ENCODE results near the gene LDLR. TPM values are rescaled to one million over a fixed set of nuclear protein-coding genes. Genes with fewer than 3 reads are reported as not detected.
"Not testable (repeated sequence)": the region's sequence is repeated elsewhere in the genome, so short reads cannot be mapped to it uniquely, and the experiment has no call there.

The LDLR gene
- total and polyA plus RNA-seq, 8 donors: 8.9 to 43.4 (median 26.5) TPM

DNA sequence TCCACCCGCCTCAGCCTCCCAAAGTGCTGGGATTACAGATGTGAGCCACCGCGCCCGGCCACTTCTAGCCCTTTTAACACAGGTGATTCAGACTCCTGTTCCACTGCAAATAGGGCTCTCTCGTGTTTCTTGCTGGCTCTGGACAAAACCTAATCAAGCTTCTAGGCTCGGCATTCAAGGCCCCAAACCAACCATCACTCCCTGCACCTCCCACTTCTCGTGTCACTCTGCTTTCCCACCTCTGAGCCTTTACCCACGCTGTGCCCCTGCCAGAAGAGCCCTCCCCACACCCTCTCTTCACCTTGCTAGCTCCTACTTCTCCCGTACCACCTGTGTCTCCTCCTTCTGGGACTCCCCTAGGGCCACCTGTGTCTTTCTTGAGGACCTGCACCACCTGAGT is 88.3 kb downstream of the LDLR start:
- H3K27ac ChIP-seq: no peak overlapping the region
- no peaks in the 10 kb centered on the region for H3K4me1 ChIP-seq
- peaks cover 0 to 29% (median 3%) of the 10 kb centered on the region in 3 donors for H3K36me3 ChIP-seq
- intact Hi-C loops (cut with DNase I): no loop called here
- no peak for DNase-seq
- H3K27me3 ChIP-seq: no peaks in the 10 kb centered on the region
- 94 to 95% methylated on average over 9 of the region's 9 CpGs for WGBS, 2 donors
- no peak for FAIRE-seq
- ATAC-seq: no peak
- H3K4me3 ChIP-seq: no peak overlapping the region
- H3K9me3 ChIP-seq: no peaks in the 10 kb centered on the region
- TF ChIP-seq, protein P1, sequence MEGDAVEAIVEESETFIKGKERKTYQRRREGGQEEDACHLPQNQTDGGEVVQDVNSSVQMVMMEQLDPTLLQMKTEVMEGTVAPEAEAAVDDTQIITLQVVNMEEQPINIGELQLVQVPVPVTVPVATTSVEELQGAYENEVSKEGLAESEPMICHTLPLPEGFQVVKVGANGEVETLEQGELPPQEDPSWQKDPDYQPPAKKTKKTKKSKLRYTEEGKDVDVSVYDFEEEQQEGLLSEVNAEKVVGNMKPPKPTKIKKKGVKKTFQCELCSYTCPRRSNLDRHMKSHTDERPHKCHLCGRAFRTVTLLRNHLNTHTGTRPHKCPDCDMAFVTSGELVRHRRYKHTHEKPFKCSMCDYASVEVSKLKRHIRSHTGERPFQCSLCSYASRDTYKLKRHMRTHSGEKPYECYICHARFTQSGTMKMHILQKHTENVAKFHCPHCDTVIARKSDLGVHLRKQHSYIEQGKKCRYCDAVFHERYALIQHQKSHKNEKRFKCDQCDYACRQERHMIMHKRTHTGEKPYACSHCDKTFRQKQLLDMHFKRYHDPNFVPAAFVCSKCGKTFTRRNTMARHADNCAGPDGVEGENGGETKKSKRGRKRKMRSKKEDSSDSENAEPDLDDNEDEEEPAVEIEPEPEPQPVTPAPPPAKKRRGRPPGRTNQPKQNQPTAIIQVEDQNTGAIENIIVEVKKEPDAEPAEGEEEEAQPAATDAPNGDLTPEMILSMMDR (IDR thresholded peaks at IDR 0.05): no peak

DNA sequence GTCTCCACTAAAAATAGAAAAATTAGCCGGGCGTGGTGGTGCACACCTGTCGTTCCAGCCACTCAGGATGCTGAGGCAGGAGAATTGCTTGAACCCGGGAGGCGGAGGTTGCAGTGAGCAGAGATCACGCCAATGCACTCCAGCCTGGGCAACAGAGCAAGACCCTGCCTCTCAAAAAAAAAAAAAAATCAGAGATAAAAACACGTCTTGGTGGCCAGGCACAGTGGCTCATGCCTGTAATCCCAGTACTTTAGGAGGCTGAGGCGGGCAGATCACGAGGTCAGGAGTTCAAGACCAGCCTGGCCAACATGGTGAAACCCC is 89.8 kb downstream of the LDLR start:
- ATAC-seq; H3K4me3 ChIP-seq; H3K27me3 ChIP-seq; H3K9me3 ChIP-seq; H3K27ac ChIP-seq; FAIRE-seq; intact Hi-C loops (cut with DNase I); H3K4me1 ChIP-seq; DNase-seq: not testable (repeated sequence)
- peaks cover 0 to 14% (median 3%) of the 10 kb centered on the region in 3 donors for H3K36me3 ChIP-seq
- whole genome bisulfite sequencing, 2 donors: 93 to 96% methylated on average over 9 of the region's 9 CpGs

DNA sequence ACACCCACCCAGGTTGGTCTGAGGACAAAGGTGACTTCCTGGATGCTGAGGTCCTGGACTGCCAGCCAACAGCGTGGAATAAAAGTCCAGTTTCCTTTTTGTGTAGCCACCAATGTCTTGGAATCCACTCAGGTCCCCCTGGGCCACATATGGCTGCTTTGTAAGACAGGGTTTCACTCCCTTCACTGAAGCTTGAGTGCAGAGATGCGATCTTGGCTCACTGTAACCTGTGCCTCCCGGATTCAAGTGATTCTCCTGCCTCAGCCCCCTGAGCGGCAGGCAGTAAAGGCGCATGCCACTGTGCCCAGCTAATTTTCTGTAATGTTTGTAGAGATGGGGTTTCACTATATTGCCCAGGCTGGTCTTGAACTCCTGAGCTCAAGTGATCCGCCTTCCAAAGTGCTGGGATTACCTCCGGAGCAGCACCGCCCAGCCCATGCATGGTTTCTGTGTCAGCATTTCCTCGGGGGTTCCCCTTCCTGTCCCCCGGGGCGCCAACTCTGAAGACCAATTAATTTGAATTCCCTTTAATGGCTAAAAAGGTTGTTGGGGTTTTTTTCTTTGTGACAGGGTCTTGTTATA is 90.5 kb downstream of the LDLR start:
- peaks cover 0 to 4% (median 0%) of the 10 kb centered on the region in 3 donors for H3K4me1 ChIP-seq
- no peak overlapping the region for H3K4me3 ChIP-seq
- H3K27ac ChIP-seq: no peak overlapping the region
- 84 to 89% methylated on average over 11 of the region's 11 CpGs for WGBS, 2 donors
- peaks cover 0 to 7% (median 3%) of the 10 kb centered on the region in 3 donors for H3K36me3 ChIP-seq
- ATAC-seq: peak in 1 of 4 donors; percentile 10
- no peaks in the 10 kb centered on the region for H3K27me3 ChIP-seq
- intact Hi-C loops (cut with DNase I): no loop called here
- FAIRE-seq: no peak
- no peak for DNase-seq
- TF ChIP-seq, protein P1 (IDR thresholded peaks at IDR 0.05): no peak
- H3K9me3 ChIP-seq: no peaks in the 10 kb centered on the region

DNA sequence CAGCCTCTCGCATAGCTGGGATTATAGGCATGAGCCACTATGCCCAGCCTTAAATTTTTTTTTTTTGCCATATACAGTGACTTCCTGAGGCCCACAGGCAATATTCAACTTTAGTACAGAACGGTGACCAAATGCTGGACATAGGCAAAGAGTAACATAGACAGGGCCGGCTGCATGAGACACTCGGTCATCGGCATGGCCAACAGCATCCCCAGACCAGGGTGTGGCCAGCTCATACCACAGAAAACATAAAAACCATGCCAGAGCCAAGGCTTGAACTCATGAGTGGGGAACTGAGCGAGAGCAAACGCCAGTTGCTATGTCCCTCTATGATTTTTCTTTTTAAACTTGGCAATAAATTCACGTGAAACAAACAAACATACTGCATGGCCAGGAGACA is 91.1 kb downstream of the LDLR start:
- no peaks in the 10 kb centered on the region for H3K27me3 ChIP-seq
- 83 to 89% methylated on average over 8 of the region's 8 CpGs for WGBS, 2 donors
- DNase-seq (no peak), FAIRE-seq (no peak), ATAC-seq (no peak)
- TF ChIP-seq, protein P1 (IDR thresholded peaks at IDR 0.05): no peak
- intact Hi-C loops (cut with DNase I): no loop called here
- no peak overlapping the region for H3K27ac ChIP-seq
- H3K9me3 ChIP-seq: no peaks in the 10 kb centered on the region
- H3K4me3 ChIP-seq: no peak overlapping the region
- peaks cover 0 to 7% (median 3%) of the 10 kb centered on the region in 3 donors for H3K36me3 ChIP-seq
- H3K4me1 ChIP-seq: peaks cover 0 to 9% (median 0%) of the 10 kb centered on the region in 3 donors

DNA sequence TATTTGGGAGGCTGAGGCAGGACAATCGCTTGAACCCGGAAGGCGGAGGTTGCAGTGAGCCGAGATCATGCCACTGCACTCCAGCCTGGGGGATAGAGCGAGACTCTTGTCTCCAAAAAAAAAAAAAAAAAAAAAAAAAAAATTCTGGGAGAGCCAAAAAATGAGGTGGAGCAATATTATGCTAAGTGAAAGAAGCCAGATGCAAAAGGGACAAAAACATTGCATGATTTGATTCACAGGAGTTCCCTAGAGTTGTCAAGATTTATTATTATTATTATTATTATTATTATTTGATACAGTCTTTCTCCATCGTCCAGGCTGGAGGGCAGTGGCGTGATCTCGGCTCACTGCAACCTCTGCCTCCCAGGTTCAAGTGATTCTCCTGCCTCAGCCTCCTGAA is 91.7 kb downstream of the LDLR start:
- H3K36me3 ChIP-seq: not testable (repeated sequence)

DNA sequence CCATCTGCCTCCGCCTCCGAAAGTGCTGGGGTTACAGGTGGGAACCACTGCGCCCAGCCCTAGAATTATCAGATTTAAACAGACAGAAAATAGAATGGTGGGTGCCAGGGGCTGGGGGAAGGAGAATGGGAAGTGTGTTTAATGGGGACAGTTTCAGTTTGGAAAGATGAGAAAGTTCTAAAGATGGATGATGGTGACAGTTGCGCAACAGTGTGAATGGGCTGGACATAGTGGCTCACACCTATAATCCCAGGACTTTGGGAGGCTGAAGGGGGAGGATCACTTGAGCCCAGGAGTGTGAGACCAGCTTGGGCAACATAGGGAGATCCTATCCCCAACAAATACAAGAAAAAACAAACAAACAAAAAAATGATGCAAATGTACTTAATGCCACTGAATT is 92.2 kb downstream of the LDLR start:
- no peak for DNase-seq
- H3K9me3 ChIP-seq: no peaks in the 10 kb centered on the region
- no peak overlapping the region for H3K27ac ChIP-seq
- no peak for FAIRE-seq
- WGBS, 2 donors: 93 to 95% methylated on average over 4 of the region's 4 CpGs
- TF ChIP-seq, protein P1 (IDR thresholded peaks at IDR 0.05): no peak
- H3K4me1 ChIP-seq: peaks cover 0 to 16% (median 0%) of the 10 kb centered on the region in 3 donors
- no peaks in the 10 kb centered on the region for H3K27me3 ChIP-seq
- intact Hi-C loops (cut with DNase I): no loop called here
- H3K36me3 ChIP-seq: peaks cover 0 to 3% (median 3%) of the 10 kb centered on the region in 3 donors
- H3K4me3 ChIP-seq: no peak overlapping the region
- ATAC-seq: no peak

More for the DNA sequence above, 91.7 kb downstream of the LDLR start:
- H3K9me3 ChIP-seq; intact Hi-C loops (cut with DNase I); H3K27ac ChIP-seq; ATAC-seq; H3K27me3 ChIP-seq; FAIRE-seq; H3K4me3 ChIP-seq; DNase-seq: not testable (repeated sequence)
- 89 to 90% methylated on average over 8 of the region's 8 CpGs for WGBS, 2 donors
- H3K4me1 ChIP-seq: peaks cover 0 to 14% (median 0%) of the 10 kb centered on the region in 3 donors

All from pancreas (tissue), 10 donors.